Omental fat pad (tissue), 4 donors: ENCODE measurements around the gene VWA8. TPM values are rescaled to one million over a fixed set of nuclear protein-coding genes. Genes with fewer than 3 reads are reported as not detected.
"Not testable (repeated sequence)": the region's sequence is repeated elsewhere in the genome, so short reads cannot be mapped to it uniquely, and the experiment has no call there.

Experiments used
- ATAC-seq: fragments of 150-250 bp; one replicate; pipeline ENCODE4 v1.9.1; 2016; ENCODE audit warnings: mild to moderate bottlenecking, moderate library complexity; ENCODE audit not compliant: low FRiP score
- DNase-seq: peaks from one replicate; pipeline ENCODE4 v3.0.0-alpha.2; 2019; ENCODE audit warnings: low spot score
- total RNA-seq, 4 donors: library from RNA; depleted of rRNA; stranded (reverse); fragments of >200 nt; gene quantifications; one replicate each; pipeline ENCODE4 v1.1.0, GENCODE V29; 2016
- TF ChIP-seq, protein P1 (sequence below), 3 donors: fragments of 450-650 bp; IDR thresholded peaks; one replicate each; pipeline ENCODE4 v1.5.1; 2016 to 2017; ENCODE audit warnings: antibody characterized with exemption in 3 of 3, mild to moderate bottlenecking in 3 of 3, moderate library complexity in 2 of 3

The VWA8 gene
- total RNA-seq, 4 donors from 2014 or later: 12.4 to 24.7 (median 18.3) TPM

DNA sequence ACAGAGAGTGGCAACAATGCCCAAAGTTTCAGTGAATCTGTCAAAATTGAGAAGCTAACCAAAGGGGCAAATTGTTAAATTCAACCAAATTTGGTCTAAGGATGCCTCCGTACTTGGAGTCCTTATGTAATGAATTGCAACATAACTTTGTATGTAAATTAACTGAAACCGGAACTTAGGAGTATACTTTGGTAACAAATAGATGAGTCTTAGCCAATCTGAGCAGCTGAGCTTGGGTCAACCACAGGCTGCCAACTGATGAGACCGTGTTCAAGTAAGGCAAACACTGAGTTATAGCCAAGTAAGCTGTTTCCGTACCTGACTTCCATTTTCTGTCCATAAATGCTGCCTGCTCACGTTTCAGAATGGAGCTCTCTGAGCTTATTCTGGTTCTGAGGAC is 5.3 kb downstream of the VWA8 start:
- TF ChIP-seq, protein P1, sequence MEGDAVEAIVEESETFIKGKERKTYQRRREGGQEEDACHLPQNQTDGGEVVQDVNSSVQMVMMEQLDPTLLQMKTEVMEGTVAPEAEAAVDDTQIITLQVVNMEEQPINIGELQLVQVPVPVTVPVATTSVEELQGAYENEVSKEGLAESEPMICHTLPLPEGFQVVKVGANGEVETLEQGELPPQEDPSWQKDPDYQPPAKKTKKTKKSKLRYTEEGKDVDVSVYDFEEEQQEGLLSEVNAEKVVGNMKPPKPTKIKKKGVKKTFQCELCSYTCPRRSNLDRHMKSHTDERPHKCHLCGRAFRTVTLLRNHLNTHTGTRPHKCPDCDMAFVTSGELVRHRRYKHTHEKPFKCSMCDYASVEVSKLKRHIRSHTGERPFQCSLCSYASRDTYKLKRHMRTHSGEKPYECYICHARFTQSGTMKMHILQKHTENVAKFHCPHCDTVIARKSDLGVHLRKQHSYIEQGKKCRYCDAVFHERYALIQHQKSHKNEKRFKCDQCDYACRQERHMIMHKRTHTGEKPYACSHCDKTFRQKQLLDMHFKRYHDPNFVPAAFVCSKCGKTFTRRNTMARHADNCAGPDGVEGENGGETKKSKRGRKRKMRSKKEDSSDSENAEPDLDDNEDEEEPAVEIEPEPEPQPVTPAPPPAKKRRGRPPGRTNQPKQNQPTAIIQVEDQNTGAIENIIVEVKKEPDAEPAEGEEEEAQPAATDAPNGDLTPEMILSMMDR (IDR thresholded peaks at IDR 0.05): no peak
- DNase-seq: no peak
- no peak for ATAC-seq

DNA sequence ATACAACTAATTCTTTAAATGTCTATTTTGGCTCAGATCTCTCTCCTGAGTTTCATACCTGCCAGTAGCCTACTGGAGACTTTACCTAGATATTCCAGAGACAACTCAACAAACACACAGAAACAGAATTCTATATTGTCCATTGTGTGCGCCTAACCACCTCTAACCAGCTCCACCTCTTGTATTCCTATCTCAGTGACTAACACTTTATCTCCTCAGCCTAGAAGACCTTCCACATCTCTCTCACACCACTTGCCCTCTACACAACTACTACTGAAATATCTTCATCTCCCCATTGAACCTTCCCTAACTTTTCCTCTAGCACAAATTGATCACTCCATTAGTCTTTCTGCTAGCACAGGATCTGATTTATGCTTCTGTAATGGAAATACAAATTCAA is 6.7 kb downstream of the VWA8 start:
- TF ChIP-seq, protein P1 (IDR thresholded peaks at IDR 0.05): no peak

DNA sequence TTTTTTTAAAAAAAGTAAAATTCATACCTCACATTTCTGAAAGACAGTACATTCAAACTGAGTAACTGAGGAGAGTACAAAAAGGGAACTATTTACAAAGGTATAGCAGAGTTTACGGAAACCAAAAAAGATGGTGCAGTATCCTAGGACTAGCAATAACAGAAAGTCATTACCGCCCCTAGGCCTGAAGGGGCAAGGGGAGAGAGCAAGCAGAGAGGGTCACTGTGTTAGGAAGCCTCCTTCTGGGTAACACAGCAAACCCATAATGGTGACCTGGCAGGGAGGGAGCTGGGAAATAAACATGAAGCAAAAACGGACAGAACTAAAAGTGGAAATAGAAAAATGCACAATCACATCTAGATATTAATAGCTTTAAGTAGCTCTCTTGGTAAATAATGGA is 8.2 kb downstream of the VWA8 start:
- ATAC-seq: no peak
- DNase-seq: no peak
- TF ChIP-seq, protein P1 (IDR thresholded peaks at IDR 0.05): no peak

More for the DNA sequence above, 6.7 kb downstream of the VWA8 start:
- DNase-seq (no peak), ATAC-seq (no peak)

DNA sequence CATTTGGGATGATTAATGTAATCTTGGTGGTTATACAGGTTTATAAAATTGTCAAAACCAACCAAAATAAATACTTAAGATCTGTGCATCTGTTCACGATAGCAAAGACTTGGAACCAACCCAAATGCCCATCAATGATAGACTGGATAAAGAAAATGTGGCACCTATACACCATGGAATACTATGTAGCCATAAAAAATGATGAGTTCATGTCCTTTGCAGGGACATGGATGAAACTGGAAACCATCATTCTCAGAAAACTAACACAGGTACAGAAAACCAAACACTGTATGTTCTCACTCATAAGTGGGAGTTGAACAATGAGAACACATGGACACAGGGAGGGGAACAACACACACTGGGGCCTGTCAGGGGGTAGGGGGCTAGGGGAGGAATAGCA is 11.8 kb downstream of the VWA8 start:
- not testable (repeated sequence) for DNase-seq, ATAC-seq

- no peak for ATAC-seq
- TF ChIP-seq, protein P1 (IDR thresholded peaks at IDR 0.05): no peak
- no peak for DNase-seq
Observed at GRCh38 chr13:41945926-41946325, 15.0 kb downstream of the VWA8 start.

DNA sequence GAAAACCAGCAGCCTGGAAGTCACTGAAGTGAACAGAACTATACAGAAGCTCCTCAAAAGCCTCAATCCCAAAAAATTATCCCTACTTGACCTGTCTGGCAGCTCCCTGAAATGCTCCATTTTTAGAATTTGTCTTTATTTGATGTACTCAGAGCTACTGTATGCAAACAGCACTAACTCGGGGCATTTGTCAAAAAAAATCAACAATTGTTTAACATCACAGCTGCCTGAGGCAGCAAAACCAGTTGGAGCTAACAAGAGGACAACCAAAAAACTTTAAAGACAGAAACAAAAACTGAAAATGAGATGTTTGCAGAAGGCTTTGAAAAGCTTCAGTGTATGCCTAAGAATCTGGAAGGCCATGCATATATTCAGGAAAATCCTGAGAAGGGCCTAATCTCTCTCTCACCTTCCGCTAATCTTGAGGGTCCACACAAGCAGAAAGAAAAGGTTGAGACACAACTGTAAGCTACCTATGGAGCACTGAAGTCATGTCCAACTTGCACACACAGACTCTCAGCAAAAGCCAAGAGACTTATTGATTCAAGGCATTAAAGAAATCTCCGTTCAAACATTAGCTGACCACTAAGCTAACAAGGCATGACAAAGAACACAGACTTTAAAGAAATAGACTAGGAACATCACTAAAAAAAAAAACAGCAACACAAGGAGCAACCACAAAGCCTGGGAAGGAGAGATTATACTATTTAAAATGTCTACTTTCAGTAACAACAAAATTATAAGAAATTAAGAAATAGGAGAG is 16.1 kb downstream of the VWA8 start:
- DNase-seq: no peak
- TF ChIP-seq, protein P1 (IDR thresholded peaks at IDR 0.05): no peak
- no peak for ATAC-seq

GRCh38 chr13:41944229-41944628 is 16.7 kb downstream of the VWA8 start:
- TF ChIP-seq, protein P1 (IDR thresholded peaks at IDR 0.05): no peak
- DNase-seq (no peak), ATAC-seq (no peak)
